UCSD-AML1 (cell line): ENCODE results near the gene DCXR.
A peak's percentile ranks its signal among the peaks of the same experiment; 100 is the strongest.

Experiments used
- DNase-seq: peaks from one replicate; lab custom pipeline; 2025; ENCODE audit not compliant: unreplicated experiment; lab: John Stamatoyannopoulos, UW

The DCXR gene

GRCh38 chr17:82037092-82037888, at the start of gene DCXR:
Gene DCXR, minus strand, starts transcription at chr17:82037697. Its CDS starts 15 bp downstream, at chr17:82037682.
- DNase-seq = peak; percentile 97

GRCh38 chr17:82085931-82086764, 48.7 kb upstream of the DCXR start:
- no peak for DNase-seq

- DNase-seq = no peak
These were observed 47.7 kb upstream of the DCXR start for GRCh38 chr17:82085031-82085861.

DNA sequence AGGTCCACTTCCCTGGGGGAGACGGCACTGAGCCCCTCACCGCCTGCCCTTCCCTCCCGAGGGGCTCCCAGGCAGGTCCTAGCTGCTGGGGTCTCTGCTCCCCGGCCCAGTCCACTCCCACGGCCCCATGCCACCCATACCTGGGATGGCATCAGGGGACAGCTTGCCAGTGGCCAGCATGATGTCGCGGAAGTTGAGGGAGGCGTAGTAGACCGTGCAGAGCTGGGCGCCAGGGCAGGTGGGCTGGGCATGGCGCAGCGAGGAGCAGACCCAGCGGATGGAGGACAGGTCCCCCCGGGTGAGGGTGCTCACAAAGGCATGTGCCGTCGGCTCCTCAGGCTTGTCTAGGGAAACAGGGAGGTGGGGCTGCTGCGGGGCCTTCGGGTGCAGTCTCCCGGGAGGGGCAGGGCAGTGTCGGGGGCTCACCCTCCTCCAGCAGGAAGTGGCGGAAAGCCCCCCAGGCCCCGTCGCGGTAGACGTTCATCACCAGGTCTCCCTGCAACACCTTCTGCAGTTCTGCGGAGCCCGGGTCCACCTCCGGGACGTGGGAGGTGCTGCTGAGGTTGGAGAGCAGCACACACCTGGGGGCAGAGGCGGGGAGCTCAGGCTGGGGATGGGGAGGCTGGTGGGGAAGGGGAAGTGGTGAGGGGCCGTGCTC, 47.0 kb upstream of the DCXR start:
- no peak for DNase-seq

- no peak for DNase-seq
These were observed 46.2 kb upstream of the DCXR start for GRCh38 chr17:82083533-82084359.

DNA sequence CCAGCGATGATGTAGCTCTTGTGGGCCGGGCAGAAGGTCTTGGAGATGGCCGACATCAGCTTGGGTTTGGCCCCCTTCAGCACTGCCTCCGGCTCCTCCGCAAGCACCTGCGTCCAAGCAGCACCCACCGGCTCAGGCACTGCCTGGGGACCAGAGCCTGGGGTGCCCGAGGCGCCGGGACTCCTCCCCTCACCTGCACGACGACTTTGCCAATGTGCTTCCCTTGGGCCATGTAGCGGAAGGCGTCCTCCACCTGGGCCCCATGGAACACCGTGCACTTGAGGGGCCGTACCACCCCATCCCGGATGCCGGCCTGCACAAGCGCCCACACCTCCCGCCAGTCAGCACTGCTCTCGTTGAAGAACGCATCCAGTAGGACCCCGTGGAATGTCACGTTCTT, 45.5 kb upstream of the DCXR start:
- DNase-seq = no peak

DNA sequence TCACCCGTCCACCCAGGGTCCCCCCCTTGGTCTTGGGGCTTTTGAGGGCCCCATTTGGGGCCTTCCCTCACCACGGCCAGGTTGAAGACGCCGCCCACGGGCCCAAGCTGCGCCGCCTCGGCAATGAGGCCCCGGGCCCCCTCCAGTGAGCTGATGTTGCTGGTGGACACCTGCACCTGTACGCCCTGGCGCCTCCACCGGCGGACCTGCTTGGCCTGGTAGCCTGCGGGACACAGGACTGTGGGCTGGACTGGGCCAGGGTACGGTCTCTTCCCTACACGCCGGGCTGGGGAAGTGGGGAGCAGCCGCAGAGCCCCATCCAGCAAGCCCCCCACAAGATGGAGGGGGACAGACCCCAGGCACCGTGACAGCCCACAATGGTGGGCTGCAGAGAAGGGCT, 45.0 kb upstream of the DCXR start:
- DNase-seq = no peak

DNA sequence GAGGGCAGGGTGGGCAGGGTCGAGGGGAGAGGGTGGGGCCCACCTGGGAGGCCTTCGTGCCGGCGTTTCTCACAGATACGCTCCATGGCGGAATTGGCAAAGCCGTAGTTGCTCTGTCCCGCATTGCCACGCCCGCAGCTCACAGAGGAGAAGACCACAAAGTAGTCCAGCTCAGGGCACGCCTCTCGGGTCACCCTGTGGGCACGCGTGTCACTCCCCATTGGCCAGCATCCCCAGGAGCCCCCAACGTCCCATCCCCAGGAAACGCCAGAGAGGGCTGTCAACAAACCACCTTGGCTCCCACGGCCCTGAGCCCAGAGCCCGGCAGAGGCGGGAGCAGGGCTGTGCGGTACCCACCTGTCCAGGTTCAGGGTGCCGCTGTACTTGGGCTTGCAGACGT, 44.5 kb upstream of the DCXR start:
- DNase-seq = no peak

- DNase-seq = no peak
These were observed 44.0 kb upstream of the DCXR start for GRCh38 chr17:82081546-82081945.

DNA sequence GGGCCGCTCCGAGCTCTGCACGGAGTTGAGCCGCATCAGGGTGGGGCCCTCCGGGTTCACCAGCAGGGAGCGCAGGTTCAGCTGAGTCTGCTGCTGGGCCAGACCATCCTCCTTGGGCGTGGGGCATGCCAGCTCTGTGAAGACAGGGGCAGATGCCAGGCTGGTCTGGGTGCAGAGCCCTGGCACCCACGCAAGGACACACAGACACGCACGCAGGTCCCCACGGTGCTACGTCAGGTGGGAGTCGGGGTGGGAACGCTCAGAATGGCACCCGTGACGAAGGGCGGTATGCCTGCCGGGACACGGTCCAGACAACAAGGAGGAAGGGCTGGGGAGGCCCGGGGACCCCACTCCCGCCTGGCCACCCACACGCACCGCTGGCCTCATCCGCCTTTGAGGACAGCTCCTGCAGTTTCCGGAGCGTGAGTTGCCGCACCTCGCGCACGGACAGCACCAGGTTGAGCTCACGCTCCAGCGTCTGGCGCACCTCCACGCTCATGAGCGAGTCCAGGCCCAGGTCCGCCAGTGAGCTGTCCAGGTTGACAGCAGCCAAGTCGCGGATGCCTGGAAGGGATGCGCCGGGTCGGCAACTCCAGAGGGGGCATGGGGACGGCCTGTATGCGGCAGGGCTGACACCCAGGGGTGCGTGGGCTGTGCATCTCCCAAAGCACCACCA, 43.4 kb upstream of the DCXR start:
- no peak for DNase-seq

DNA sequence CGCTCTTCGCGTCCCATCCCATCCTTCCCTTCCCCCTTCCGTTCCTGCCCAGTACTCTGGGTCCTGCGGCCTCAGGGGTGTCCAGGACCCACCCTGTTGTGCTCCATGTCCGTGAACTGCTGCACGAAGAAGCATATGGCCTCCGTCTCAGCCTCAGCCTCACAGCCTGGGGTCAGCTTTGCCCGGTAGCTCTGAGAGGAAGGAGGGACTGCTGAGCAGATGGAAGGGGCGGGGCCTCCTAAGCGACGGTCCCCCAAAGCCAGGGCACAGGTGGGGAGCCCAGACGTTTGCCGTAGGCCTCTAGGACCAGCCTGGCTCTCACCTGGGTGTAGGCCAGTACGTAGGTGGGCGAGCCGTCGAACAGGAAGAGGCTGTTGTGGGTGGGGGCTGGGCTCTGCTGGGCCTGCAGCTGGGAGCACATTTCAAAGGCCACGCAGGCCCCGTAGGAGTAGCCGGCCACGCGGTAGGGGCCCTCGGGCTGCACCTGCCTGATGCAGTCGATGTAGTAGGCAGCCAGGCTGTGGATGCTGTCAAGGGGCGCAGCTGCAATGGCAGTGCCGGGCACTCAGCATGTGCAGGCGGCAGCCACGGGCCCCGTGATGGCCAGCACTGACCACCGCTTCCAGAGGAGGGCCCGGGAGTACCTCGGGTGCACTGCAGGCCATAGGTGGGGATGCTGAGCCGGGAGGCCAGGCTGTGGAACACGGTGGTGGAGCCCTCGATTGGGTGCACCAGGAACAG, 42.7 kb upstream of the DCXR start:
- no peak for DNase-seq

DNA sequence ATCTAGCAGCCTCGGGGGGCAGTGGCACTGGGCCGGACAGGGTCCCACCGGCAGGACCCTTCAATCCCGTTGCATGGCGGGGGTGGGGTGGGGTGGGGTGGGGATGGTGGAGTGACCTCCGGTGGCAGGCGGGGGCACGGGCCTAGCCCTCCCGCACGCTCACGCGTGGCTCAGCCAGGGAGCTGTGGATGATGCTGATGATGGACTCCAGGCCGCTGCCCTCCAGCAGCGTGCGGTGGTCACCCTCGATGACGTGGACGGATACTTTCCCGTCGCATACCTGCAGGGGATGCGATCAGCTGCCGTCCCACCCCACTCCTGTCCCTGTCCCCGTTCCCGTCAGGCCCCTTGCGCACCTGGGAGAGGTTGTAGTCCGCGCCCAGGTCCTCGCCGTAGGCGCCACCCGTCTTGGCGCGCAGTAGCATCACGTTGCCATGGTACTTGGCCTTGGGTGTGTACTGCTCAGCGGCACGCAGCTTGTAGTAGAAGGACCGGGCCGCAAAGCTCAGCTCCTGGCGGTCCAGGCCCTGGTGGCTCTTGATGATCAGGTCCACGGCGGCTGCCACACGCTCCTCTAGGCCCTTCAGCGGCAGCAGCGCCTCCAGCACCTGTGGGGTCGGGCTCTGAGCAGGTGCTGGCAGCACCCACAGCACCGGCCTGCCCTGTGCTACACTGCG, 41.6 kb upstream of the DCXR start:
- no peak for DNase-seq

DNA sequence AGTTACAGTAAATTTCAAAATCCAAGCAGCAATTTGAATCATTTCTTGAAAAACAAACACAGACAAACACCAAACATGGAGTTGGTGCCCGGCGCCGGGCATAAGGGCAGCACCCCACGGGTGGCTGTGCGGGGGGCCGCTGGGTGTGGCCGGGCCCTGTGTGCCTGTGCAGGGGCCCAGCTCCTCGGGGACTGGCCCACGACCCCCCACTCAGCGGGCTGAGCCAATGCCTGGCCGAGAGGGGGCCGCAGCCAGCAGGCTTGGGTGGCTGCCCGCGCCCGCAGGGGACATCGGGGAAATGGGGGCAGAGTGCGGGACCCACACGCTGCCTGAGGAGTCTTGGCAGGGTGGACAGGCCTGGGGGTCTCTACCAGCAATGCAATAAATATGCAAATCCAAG, 40.9 kb upstream of the DCXR start:
- DNase-seq = no peak

DNA sequence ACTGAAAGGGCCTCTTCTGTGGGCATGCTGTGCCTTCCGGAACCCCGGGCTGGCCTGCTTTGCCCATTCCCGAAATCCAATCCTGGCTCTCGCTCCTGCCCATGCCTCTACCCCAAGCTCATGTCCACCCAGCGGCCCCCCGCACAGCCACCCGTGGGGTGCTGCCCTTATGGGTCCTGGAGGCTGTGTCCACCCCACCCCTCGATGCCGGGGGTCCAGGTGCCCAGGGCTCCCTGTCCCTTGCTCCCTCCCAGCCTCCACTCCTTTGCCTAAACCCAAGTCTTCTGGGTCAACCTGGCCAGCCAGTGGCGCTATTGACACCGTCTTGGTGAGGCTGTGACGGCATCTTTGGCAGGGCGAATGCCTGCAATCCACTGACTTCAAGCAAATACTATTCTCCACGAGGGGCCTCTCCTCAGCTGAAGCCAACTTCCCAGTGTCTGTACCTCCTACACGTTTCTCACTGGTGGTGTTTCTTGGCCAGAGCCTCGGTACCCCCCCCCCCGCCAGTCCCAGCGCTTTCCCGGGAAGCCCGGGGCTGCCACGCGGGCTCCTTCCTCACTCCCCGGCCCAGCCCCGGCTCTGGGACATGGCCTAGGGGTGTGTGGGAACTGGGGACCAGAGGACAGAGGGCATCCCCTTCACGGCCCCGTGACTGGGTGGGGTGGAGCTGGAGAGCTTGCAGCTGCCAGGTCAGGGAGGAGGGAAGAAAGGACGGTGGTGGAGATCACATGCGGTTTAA, 40.3 kb upstream of the DCXR start:
- no peak for DNase-seq

DNA sequence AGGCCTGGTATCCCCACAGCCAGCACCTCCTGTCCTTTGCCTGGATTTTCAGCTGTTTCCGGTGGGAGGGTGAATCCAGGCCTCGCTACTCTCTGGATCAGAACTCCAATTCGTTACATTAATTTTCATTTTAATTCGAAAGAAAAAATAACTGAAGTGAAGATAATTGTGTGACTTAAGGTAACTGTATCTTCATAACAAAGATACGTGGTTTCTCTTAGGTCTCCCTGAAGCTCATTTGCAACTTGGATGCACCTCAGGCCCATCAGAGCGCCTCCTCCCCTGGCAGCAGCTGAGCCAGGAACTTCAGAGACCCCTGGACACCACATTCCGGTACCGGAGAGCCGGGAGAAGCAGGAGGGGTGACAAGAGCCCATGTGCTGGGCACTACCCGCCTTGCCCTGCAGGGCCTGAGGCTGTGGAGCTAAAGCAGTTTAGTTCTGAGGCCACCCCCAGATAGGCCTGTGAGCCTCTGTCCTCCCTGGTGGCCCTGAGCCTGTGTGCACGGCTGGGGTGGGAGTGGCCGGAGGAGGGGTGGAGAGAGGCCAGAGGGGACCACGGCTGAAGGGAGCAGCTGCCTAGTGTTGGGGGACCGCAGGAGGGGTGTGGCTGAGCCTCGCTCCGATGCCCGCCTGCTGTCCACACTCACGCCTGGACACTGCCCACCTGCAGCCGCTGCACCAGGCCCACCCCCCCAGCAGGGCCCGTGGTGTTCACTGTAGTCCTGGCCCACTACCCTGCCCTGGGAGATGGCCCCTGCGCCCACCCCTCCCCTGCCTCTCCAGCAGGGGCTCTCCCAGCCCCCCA, 39.5 kb upstream of the DCXR start:
- no peak for DNase-seq

GRCh38 chr17:82076018-82076784, 38.7 kb upstream of the DCXR start:
- DNase-seq = no peak
